ENCODE data around the gene CDIPT. TPM values are rescaled to one million over a fixed set of nuclear protein-coding genes. Genes with fewer than 3 reads are reported as not detected.

CDIPT gene
- total RNA-seq, 1 donor from 2014 or later, result 21.0 TPM

GRCh38 chr16:29904947-29905346 lies 41.9 kb upstream of the CDIPT start:
- H3K9ac ChIP-seq, result no peak overlapping the region
- no peak for DNase-seq (ENCODE audit: low spot score)
- no peak overlapping the region for H2AFZ ChIP-seq (replicated peaks)
- peaks cover 16% of the 10 kb centered on the region for H3K27me3 Mint-ChIP-seq (ENCODE audit: insufficient read depth, low read depth)
- H3K4me3 ChIP-seq, result no peak overlapping the region
- no peak overlapping the region for H3K27ac ChIP-seq
- peaks cover 18% of the 10 kb centered on the region for H3F3A ChIP-seq (ENCODE audit: low read depth)
- peaks cover 12% of the 10 kb centered on the region for H3K27me3 ChIP-seq
- TF ChIP-seq EZH2 (IDR thresholded peaks at IDR 0.05) (no peak), EZH2phosphoT487 (IDR thresholded peaks at IDR 0.05) (no peak)
- TF ChIP-seq, protein P1, sequence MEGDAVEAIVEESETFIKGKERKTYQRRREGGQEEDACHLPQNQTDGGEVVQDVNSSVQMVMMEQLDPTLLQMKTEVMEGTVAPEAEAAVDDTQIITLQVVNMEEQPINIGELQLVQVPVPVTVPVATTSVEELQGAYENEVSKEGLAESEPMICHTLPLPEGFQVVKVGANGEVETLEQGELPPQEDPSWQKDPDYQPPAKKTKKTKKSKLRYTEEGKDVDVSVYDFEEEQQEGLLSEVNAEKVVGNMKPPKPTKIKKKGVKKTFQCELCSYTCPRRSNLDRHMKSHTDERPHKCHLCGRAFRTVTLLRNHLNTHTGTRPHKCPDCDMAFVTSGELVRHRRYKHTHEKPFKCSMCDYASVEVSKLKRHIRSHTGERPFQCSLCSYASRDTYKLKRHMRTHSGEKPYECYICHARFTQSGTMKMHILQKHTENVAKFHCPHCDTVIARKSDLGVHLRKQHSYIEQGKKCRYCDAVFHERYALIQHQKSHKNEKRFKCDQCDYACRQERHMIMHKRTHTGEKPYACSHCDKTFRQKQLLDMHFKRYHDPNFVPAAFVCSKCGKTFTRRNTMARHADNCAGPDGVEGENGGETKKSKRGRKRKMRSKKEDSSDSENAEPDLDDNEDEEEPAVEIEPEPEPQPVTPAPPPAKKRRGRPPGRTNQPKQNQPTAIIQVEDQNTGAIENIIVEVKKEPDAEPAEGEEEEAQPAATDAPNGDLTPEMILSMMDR (IDR thresholded peaks at IDR 0.05), result no peak
- no peaks in the 10 kb centered on the region for H3K36me3 Mint-ChIP-seq
- no peaks in the 10 kb centered on the region for H4K20me1 ChIP-seq (ENCODE audit: low read depth)
- H3K9me3 ChIP-seq (ENCODE audit: low read depth), result no peaks in the 10 kb centered on the region
- no peak overlapping the region for H3K27ac Mint-ChIP-seq
- H3K4me2 ChIP-seq, result no peak overlapping the region
- H3K4me1 Mint-ChIP-seq, result peaks cover 4% of the 10 kb centered on the region
- H3K36me3 ChIP-seq, result no peaks in the 10 kb centered on the region
- H3K4me1 ChIP-seq, result no peaks in the 10 kb centered on the region
- H3K4me3 Mint-ChIP-seq, result no peak overlapping the region
- no peaks in the 10 kb centered on the region for H3K9me3 Mint-ChIP-seq
- no peaks in the 10 kb centered on the region for H3K79me2 ChIP-seq (ENCODE audit: low read depth)

DNA sequence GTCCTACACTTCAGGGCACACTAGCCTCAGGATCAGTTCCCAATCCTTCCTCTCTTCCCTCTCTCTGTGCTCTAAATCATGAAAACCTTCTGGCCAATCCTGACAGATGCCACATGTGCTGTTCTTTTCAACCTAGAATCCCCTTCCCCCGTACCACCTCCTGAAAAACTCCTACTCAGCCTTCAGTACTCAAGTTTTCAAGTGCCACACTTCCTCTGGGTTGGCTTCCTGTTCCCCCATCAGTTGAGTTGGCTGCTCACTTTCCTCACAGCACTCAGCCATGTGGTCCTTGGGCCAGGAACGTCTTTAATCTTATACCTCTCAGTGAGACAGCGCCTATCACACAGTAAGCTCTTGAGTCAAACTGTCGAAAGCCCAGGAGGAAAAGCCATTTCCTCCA lies 40.6 kb upstream of the CDIPT start:
- Histone ChIP-seq H2AFZ (replicated peaks) (no peak overlapping the region), H4K20me1 (ENCODE audit: low read depth) (peaks cover 3% of the 10 kb centered on the region), H3K9me3 (ENCODE audit: low read depth) (no peaks in the 10 kb centered on the region), H3K4me2 (no peak overlapping the region), H3K4me3 (no peak overlapping the region), H3K27me3 (peaks cover 12% of the 10 kb centered on the region), H3K4me1 (peaks cover under 1% of the 10 kb centered on the region), H3K9ac (no peak overlapping the region), H3F3A (ENCODE audit: low read depth) (peaks cover 16% of the 10 kb centered on the region), H3K36me3 (no peaks in the 10 kb centered on the region), H3K79me2 (ENCODE audit: low read depth) (no peaks in the 10 kb centered on the region), H3K27ac (no peak overlapping the region)
- Mint-ChIP-seq H3K4me1 (peaks cover 5% of the 10 kb centered on the region), H3K4me3 (no peak overlapping the region), H3K9me3 (no peaks in the 10 kb centered on the region), H3K27me3 (ENCODE audit: insufficient read depth, low read depth) (peaks cover 20% of the 10 kb centered on the region), H3K27ac (peak overlapping the region; percentile 11), H3K36me3 (no peaks in the 10 kb centered on the region)
- DNase-seq (ENCODE audit: low spot score), result no peak
- TF ChIP-seq EZH2phosphoT487 (IDR thresholded peaks at IDR 0.05) (no peak), EZH2 (IDR thresholded peaks at IDR 0.05) (no peak)
- TF ChIP-seq, protein P1 (IDR thresholded peaks at IDR 0.05), result no peak

DNA sequence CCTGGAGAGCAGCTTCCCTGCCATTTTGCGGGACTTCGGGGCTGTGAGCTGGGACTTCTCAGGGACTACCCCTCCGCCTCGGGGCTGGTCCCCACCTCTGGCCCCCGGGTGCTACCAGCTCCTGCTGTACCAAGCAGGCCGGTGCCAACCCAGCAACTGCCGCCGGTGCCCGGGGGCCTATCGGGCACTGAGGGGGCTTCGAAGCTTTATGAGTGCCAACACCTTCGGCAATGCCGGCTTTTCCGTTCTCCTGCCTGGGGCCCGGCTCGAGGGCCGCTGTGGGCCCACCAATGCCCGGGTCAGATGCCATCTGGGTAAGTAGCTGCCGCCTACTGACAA lies 38.5 kb upstream of the CDIPT start:
- H3K4me1 Mint-ChIP-seq, result peaks cover 14% of the 10 kb centered on the region
- H3K4me3 Mint-ChIP-seq, result peak overlapping the region; percentile 10
- no peak overlapping the region for H3K27ac ChIP-seq
- no peaks in the 10 kb centered on the region for H3K79me2 ChIP-seq (ENCODE audit: low read depth)
- no peaks in the 10 kb centered on the region for H3K36me3 ChIP-seq
- H2AFZ ChIP-seq (replicated peaks), result no peak overlapping the region
- no peak overlapping the region for H3K9ac ChIP-seq
- H3K4me1 ChIP-seq, result peaks cover 10% of the 10 kb centered on the region
- H3K36me3 Mint-ChIP-seq, result no peaks in the 10 kb centered on the region
- no peak for TF ChIP-seq EZH2 (IDR thresholded peaks at IDR 0.05)
- TF ChIP-seq, protein P1 (IDR thresholded peaks at IDR 0.05), result no peak
- TF ChIP-seq EZH2phosphoT487 (IDR thresholded peaks at IDR 0.05), result no peak
- peaks cover 26% of the 10 kb centered on the region for H3K27me3 Mint-ChIP-seq (ENCODE audit: insufficient read depth, low read depth)
- H3K9me3 ChIP-seq (ENCODE audit: low read depth), result no peaks in the 10 kb centered on the region
- H3F3A ChIP-seq (ENCODE audit: low read depth), result peaks cover 13% of the 10 kb centered on the region
- H3K27ac Mint-ChIP-seq, result no peak overlapping the region
- H3K4me2 ChIP-seq, result no peak overlapping the region
- no peak overlapping the region for H3K4me3 ChIP-seq
- peaks cover 17% of the 10 kb centered on the region for H4K20me1 ChIP-seq (ENCODE audit: low read depth)
- peaks cover 12% of the 10 kb centered on the region for H3K27me3 ChIP-seq
- no peaks in the 10 kb centered on the region for H3K9me3 Mint-ChIP-seq
- DNase-seq (ENCODE audit: low spot score), result no peak
